ENCODE data around the gene ZFP57.

Gene ZFP57

GRCh38 chr6:29655658-29656057, 25.3 kb downstream of the ZFP57 start:
- DNase-seq (ENCODE audit: low spot score): no peak

DNA sequence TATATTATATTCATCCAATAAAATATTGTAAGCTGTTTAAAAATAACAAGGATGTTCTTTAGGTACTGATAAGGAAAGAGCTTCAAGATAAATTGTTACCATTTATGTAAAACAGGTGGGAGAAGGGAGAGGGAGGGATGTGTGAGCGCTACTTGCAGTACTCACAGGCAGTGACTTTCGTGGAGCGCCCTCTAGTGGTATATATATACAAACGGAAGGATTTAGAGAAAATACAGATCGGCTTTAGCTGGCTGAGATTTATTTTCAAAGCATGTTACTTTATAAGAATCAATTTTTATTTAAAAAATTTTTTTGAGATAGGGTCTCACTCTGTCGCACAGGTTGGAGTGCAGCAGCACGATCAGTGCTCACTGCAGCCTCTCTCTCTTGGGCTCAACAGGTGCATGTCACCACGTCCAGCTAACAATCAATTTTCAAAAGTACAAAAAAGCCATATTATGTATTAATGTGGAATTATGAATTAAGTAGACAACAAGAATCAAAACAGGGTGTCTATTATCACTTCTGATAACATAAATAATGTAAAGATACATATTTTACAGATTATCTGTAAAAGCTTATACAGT, 27.4 kb downstream of the ZFP57 start:
- DNase-seq (ENCODE audit: low spot score): peak; percentile 77

GRCh38 chr6:29652198-29652584, 28.8 kb downstream of the ZFP57 start:
- DNase-seq (ENCODE audit: low spot score): no peak

DNA sequence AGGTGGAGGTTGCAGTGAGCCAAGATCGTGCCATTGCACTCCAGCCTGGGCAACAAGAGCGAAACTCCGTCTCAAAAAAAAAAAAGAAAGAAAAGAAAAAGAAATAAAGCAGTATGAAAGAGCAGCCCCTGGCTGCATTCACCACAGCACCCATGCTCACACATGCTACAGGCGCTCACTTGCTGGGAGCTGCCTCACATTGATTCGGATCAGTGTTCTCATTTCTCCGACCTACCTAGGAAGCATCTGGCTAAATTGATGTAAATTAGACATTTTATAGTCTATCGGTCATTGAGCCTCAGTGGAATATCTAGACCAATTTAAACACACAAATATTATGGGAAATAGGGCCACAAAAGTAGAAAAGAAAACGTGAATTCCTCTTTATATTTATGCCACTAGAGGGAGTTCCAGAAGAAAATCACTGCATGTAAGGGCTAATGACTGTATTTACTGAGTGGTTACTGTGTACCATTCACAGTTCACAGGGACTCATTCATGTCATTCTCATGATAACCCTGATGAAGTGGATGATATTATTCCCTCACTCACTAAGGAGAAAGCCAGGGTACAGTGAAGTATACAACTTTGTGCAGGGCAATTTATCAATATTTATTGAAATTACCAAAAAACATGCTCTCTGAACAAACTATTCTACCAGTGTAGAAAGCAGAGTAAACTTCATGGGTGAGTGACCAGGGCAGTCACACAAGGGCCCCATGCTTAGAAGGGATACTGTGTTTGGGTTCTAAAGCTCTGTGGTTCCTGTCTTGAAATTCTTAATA, 29.3 kb downstream of the ZFP57 start:
- DNase-seq (ENCODE audit: low spot score): peak; percentile 60

DNA sequence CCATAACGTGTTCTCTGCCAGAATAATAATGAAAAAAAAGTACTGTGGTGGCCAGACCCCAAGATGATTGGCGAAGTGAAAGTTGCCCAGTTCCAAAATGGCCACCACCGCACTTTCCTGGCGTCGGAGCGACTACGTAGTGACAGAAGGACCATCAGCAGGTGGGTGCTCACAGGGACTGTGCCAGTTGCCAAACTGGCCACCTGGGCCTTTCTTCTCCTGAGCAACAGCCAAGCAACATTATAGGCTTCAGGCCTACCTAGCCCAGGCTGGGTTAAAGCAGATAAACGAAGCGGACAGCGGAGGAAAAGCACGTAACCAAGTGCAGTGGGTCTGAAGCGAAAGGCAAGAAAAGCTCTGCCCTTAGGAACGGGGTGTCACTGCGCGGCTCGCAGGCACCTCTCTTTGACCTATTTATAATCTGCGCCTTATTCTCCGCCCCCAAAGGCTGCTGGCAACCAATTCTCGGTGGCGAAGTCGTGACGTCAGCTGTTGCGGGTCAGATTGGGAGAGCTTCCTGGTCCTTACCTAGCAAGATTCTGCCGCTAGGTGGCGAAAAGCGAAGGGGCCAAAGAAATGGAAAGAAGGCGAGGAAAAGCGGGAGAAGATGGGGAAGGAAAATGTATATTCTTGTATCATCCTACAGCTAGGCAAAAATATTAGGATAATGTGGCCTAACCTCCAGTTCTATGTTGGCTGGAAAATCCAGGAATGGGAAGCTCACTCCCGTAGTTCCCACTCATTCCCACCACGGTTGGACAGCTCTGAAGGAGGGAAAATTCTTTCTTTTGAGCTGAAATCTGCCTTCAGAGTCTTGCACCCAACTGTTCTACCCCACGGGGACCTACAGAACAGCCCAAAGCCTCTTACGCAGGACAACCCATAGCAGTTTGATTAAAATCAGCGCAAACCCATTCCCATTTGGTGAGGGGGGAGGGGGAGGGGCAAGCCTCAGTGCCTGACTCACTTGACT, 31.0 kb downstream of the ZFP57 start:
- DNase-seq (ENCODE audit: low spot score): peak; percentile 99

DNA sequence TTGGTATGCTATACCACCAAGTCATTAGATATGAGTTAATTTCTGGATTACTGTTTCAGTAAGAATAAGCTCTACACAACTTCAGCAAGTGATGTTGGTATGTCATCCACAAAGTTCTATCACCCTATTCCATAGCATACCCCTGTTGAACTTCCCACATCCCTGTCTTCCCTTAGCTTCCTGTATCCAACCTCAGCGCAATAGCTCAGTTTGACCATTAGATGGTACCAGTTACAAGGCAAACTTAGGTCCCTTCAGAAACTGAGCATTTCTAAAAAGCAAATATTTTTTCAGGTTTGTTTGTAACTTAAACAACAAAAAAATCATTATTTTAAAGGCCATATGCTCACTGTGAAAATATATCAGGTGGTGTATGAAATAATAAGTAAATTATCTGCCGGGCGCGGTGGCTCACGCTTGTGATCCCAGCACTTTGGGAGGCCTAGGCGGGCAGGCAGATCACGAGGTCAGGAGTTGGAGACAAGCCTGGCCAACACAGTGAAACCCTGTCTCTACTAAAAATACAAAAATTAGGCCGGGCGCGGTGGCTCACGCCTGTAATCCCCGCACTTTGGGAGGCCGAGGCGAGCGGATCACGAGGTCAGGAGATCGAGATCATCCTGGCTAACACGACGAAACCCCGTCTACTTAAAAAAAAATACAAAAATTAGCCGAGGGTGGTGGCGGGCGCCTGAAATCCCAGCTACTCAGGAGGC, 32.9 kb downstream of the ZFP57 start:
- DNase-seq (ENCODE audit: low spot score): no peak

DNA sequence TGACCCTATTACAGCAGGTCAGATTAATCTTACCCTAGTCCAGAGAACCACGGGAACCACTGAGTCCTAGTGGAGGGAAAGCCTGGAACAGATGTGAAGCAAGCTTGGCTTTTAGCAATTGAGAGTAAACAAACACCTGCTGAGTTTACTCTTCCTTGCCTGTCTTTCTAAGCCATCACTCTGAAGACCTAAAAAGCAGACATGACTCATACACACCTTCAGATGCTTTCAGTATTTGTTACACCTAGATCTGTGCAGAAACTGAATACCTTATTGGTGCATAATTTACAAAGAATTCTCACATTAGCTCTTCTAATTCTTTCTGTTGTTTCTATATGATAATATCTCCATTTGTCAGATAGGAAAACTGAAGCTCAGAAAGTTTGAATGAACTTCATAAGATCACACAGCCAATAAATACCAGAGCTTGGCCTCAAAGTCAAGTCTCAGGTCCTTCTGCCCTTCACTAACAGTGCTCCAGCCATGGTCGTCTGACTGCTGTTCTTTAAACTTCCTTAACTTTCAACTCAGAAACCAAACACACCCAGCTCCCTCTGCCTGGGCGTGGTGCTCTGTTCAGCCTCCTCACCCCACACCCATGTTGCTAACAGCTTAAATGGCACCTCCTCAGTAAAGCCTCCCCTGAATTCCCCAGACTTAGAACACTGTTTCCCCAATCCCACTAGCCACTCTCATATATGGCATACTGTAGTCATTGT, 39.4 kb downstream of the ZFP57 start:
- peak; percentile 57 for DNase-seq (ENCODE audit: low spot score)

- DNase-seq (ENCODE audit: low spot score): no peak
Observed at GRCh38 chr6:29637247-29637646, 43.7 kb downstream of the ZFP57 start.

DNA sequence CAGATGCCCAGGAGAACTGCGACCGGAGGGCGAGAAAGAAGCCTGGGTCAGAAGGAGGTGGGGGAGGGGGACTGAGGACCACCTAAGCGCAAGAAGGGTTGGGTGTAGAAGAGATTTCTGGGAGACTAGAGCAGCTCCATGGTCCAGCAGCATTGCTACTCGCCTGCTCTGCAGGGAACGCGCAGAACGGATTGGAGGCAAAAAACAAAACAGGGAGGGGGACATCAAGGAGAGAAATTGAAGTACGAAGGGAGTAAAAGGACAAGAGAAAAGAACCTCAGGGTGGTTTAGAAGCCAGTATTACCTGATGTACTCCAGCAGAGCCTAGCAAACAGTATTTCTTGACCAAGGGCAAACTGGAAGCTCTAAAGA, 47.4 kb downstream of the ZFP57 start:
- no peak for DNase-seq (ENCODE audit: low spot score)

DNA sequence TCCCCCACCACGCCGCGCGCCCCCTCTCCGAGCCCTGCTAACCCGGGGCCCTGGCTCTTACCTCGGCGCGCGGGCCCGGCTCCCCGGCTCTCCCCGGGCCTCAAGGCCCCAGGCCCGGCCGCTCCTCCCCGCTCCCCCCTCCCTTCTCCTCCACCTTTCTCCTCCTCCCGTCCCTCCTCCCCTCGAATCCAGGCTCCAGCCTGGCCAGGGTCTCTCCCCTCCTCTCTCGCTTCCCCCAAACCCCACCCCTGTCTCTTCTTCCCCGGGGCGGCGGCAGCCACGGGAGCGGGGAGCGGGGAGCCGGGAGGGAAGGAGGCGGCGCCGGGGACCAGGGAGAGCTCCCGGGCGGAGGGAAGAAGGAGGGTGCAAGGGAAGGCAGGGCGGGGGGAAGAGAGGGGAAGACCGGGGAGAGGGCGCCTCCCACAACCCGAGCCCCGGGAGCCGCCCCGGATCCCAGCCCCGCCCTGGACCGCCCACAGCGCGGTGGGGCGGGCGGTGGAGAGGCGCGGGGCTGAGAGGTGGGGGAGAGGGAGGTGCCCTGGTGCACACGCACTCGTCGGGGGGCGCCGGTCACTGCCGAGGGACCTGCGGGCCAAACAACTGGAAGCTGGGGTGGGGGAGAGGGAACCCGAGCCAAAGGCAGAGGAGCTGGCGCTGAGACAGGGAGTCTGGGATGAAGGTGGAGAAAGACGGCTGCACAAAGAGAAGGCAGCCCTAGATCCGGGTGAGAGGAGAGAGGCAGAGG, 48.0 kb downstream of the ZFP57 start, which contains the start of gene GABBR1:
Gene GABBR1, minus strand, starts transcription at position 395 of the 745 bp plus-strand sequence. CDS start 798 bp downstream, outside the sequence.
- peak; percentile 69 for DNase-seq (ENCODE audit: low spot score)

DNA sequence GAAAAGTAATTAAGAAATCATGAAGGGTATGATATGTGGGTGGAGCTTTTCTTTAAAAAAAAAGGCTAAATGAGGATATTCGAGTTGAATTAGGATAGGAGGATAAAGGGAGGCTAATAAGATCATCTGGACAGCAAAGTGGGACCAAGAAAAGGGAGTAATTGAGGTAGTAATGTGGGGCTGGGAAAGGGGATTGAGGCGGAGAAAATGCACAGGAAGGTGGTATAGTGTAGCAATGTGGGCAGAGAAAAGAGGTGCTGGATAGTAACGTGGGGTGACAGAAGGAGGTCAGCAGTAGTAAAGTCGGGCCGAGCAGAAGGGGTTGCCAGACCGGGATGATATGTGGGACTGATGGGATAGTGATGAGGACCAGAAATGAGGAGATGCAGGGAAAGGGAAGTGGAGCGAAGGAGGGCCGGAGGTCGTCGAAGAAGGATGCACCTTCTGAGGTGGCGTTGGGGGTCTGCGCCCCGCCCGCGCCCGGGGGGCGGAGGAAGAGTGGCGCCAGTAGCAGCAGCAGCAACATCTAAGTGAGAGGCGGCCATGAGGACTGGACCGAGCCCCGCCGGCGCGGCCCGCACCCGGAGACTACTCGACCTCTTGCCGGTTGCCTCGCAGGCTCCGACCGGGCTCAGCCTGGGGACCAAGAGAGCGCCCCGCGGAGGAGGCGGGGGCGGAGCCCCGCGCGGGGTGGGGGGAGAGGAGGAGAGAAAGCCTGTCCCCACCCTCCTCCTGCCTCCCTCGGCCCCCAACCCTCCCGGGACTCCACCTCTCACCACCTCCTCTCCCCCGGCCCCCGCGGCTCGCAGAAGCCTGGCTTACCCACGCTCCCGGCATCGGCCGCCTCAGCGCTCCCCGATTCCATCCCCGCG, 48.9 kb downstream of the ZFP57 start:
- DNase-seq (ENCODE audit: low spot score): peak; percentile 60

DNA sequence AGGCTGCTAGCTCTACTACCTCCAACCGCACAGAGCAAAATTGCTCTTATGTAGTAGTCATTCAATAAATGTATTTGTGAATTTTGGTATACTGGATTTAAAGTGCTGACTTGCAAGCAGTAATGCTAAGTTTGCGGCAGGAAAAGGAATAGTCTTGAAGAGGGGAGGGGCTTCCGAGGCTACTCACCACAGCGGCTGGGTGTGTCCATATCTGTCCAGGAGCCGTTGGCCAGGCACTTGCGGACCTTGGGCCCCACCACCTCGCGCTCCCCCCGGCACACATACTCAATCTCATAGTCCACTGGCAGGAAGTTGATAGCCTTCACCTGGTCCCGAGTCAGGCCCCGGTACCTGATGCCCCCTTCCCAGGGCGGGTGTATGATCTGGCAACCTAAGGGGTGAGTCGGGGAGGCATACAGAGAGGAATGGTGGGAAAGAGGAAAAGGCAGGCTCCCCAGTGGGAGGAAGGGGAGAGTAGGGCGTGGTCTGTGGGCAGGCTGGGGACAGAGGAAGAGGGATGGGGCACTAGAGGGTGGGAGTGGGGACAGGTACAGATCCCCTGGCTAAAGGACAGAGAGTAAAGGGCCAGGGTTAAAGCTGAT, 49.6 kb downstream of the ZFP57 start:
- no peak for DNase-seq (ENCODE audit: low spot score)

DNA sequence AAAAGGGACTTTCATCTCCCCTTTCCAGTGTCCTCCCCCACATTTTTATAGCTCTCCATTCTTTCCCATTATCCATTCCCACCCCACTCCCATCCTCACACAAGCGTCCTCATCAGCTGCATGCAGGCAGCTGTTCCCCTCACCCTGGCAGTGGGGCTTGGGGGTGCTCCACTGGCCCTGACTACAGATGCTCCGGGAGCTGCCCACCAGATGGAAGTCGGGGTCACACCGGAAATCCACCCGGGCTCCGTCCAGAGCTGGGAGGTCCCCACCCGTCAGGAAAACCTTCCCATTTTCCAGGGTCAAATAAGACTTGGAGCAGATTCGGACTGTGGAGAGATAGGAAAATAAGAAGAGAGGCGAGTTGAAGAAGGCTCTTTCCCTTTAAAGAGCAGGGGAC, 50.6 kb downstream of the ZFP57 start:
- no peak for DNase-seq (ENCODE audit: low spot score)

GRCh38 chr6:29629571-29629970, 51.4 kb downstream of the ZFP57 start:
- no peak for DNase-seq (ENCODE audit: low spot score)

DNA sequence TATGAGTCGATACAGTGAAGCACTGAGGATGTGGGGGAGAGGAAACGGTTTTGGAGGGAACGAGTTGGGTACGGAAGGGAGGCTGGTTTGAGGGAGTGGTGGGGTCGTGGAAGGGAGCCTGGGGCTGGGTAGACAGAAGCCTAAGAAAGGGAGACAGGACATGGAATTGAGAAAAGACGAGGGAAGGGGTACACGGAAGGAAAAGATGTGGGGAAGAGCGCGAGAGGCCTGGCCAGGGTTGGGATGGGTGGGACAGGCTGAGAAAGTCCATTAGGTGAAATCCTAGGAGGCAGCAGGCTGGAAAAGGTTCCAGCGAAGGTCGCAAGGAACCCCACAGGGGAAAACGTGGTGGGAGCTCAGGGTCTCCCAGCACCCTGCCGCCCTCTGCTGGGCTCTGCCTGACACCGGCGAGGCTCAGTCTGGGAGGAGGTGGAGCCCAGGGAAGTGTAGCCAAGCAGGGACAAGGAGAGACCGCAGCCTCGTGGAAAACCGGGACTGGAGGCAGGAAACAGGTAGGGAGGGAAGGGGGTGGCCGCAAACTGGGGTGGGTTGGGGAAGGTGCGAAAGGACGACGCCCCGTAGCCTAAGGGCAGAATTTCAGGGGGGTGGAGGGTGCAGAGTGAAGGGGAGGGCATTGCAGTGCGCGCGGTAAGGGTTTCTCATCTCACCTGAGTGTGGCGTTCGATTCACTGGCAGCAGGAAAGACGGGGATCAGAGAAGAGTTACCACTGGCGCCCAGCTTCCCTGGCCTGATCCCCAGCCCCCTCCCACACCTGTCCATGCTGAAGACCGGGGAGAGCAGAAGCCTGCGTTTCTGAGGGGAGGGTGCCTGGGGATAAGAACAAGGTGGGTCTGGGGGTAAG, 52.3 kb downstream of the ZFP57 start:
- peak; percentile 38 for DNase-seq (ENCODE audit: low spot score)

GRCh38 chr6:29627755-29628418, 53.1 kb downstream of the ZFP57 start:
- peak; percentile 45 for DNase-seq (ENCODE audit: low spot score)

- no peak for DNase-seq (ENCODE audit: low spot score)
Observed at GRCh38 chr6:29626948-29627754, 53.8 kb downstream of the ZFP57 start.

Data from CD4-positive, alpha-beta T cell treated with Interleukin-2 at 100 ng/mL for 4 hours (primary cell).